H9 (cell line): ENCODE data around the gene GFM1. TPM values are rescaled to one million over a fixed set of nuclear protein-coding genes. Genes with fewer than 3 reads are reported as not detected.

ENCODE experiments used
- DNase-seq: peaks from one replicate; pipeline ENCODE4 v3.0.0-alpha.2; 2017
- H2AFZ ChIP-seq: one replicate; pipeline ENCODE4 v1.6.1; 2013; ENCODE audit warnings: mild to moderate bottlenecking, low read length, control low read depth, moderate library complexity
- H2AK5ac ChIP-seq: 2 replicates; pipeline ENCODE4 v1.6.1; 2013; ENCODE audit warnings: low read length, control low read depth, mixed read lengths; ENCODE audit not compliant: insufficient read length
- H2BK120ac ChIP-seq: one replicate; pipeline ENCODE4 v1.6.1; 2013; ENCODE audit warnings: low read depth, mild to moderate bottlenecking, low read length, control low read depth, inconsistent platforms; ENCODE audit not compliant: poor library complexity, severe bottlenecking
- H2BK12ac ChIP-seq: 2 replicates; pipeline ENCODE4 v1.6.1; 2013; ENCODE audit warnings: low read length, control low read depth, mixed read lengths, low read depth; ENCODE audit not compliant: insufficient read length
- H2BK15ac ChIP-seq: 2 replicates; pipeline ENCODE4 v1.6.1; 2013; ENCODE audit warnings: low read depth, low read length, control low read depth
- H2BK20ac ChIP-seq: one replicate; pipeline ENCODE4 v1.6.1; 2013; ENCODE audit warnings: low read depth, mild to moderate bottlenecking, low read length, control low read depth, inconsistent platforms; ENCODE audit not compliant: poor library complexity, severe bottlenecking
- H2BK5ac ChIP-seq: 2 replicates; pipeline ENCODE4 v1.6.1; 2013; ENCODE audit warnings: low read length, control low read depth, mixed read lengths; ENCODE audit not compliant: insufficient read length
- H3K14ac ChIP-seq: 2 replicates; pipeline ENCODE4 v1.6.1; 2013; ENCODE audit warnings: low read length, control low read depth; ENCODE audit not compliant: insufficient read depth
- H3K18ac ChIP-seq: 2 replicates; pipeline ENCODE4 v1.6.1; 2013; ENCODE audit warnings: low read depth, mild to moderate bottlenecking, mixed read lengths, low read length, control low read depth; ENCODE audit not compliant: insufficient read length
- H3K23ac ChIP-seq: 2 replicates; pipeline ENCODE4 v1.6.1; 2013; ENCODE audit warnings: low read length, control low read depth, mixed read lengths, low read depth; ENCODE audit not compliant: insufficient read length
- H3K23me2 ChIP-seq: 2 replicates; pipeline ENCODE4 v1.6.1; 2013; ENCODE audit warnings: low read depth, mild to moderate bottlenecking, mixed read lengths, low read length, control low read depth; ENCODE audit not compliant: insufficient read length, poor library complexity, severe bottlenecking
- H3K27ac ChIP-seq: 2 replicates; pipeline ENCODE4 v1.5.1; 2013; ENCODE audit warnings: low read length, control low read depth, mixed read lengths, low read depth; ENCODE audit not compliant: insufficient read length
- H3K27me3 ChIP-seq: 2 replicates; pipeline ENCODE4 v1.6.1; 2013; ENCODE audit warnings: low read length, control low read depth, inconsistent platforms; ENCODE audit not compliant: insufficient read depth
- H3K4ac ChIP-seq: 2 replicates; pipeline ENCODE4 v1.6.1; 2013; ENCODE audit warnings: low read depth, mild to moderate bottlenecking, control low read depth, inconsistent platforms, low read length, moderate library complexity
- H3K4me1 ChIP-seq: 2 replicates; pipeline ENCODE4 v1.6.1; 2013; ENCODE audit warnings: low read length, control low read depth, inconsistent platforms; ENCODE audit not compliant: insufficient read depth
- H3K4me2 ChIP-seq: 2 replicates; pipeline ENCODE4 v1.6.1; 2013; ENCODE audit warnings: low read length, control low read depth, mixed read lengths; ENCODE audit not compliant: insufficient read length, insufficient read depth
- H3K56ac ChIP-seq: 2 replicates; pipeline ENCODE4 v1.6.1; 2013; ENCODE audit warnings: low read depth, mild to moderate bottlenecking, mixed read lengths, low read length, control low read depth; ENCODE audit not compliant: insufficient read length
- H3K79me1 ChIP-seq: 2 replicates; pipeline ENCODE4 v1.6.1; 2013; ENCODE audit warnings: low read depth, mild to moderate bottlenecking, moderate library complexity, low read length, control low read depth, inconsistent platforms; ENCODE audit not compliant: insufficient read depth, poor library complexity, severe bottlenecking
- H3K79me2 ChIP-seq: 2 replicates; pipeline ENCODE4 v1.6.1; 2013; ENCODE audit warnings: low read length, control low read depth, inconsistent platforms; ENCODE audit not compliant: insufficient read depth
- H3K9ac ChIP-seq: 2 replicates; pipeline ENCODE4 v1.6.1; 2013; ENCODE audit warnings: low read length, control low read depth, mixed read lengths; ENCODE audit not compliant: insufficient read length; ENCODE audit errors: extremely low read depth
- H3K9me3 ChIP-seq: one replicate; pipeline ENCODE4 v1.6.1; 2013; ENCODE audit warnings: low read depth, low read length, inconsistent platforms; ENCODE audit not compliant: control insufficient read depth
- H3T11ph ChIP-seq: one replicate; pipeline ENCODE4 v1.6.1; 2013; ENCODE audit warnings: mild to moderate bottlenecking, low read length, control low read depth, inconsistent platforms
- H4K20me1 ChIP-seq: one replicate; pipeline ENCODE4 v1.6.1; 2013; ENCODE audit not compliant: control insufficient read depth, insufficient read length, insufficient read depth
- H4K5ac ChIP-seq: 2 replicates; pipeline ENCODE4 v1.6.1; 2013; ENCODE audit warnings: low read depth, mild to moderate bottlenecking, mixed read lengths, low read length, control low read depth; ENCODE audit not compliant: insufficient read length
- H4K8ac ChIP-seq: replicated peaks from 2 replicates; pipeline ENCODE4 v1.6.1; 2013; ENCODE audit warnings: low read length, control low read depth, mixed read lengths, low read depth; ENCODE audit not compliant: insufficient read length
- H4K91ac ChIP-seq: 2 replicates; pipeline ENCODE4 v1.6.1; 2013; ENCODE audit warnings: low read depth, mild to moderate bottlenecking, moderate library complexity, mixed read lengths, low read length, control low read depth; ENCODE audit not compliant: insufficient read length
- H3K27ac Mint-ChIP-seq, 3 experiments: 2 replicates in 2 of 3; 3 replicates in 1 of 3; pipeline ENCODE4 v1.8.0; 2020 to 2021; ENCODE audit warnings: mixed read lengths in 3 of 3, mild to moderate bottlenecking in 1 of 3, moderate library complexity in 1 of 3
- H3K27me3 Mint-ChIP-seq: 2 replicates; pipeline ENCODE4 v1.8.0; 2021; ENCODE audit warnings: low read depth, mild to moderate bottlenecking, moderate library complexity, mixed read lengths
- H3K36me3 Mint-ChIP-seq, 3 experiments: 2 replicates in 2 of 3; 3 replicates in 1 of 3; pipeline ENCODE4 v1.8.0; 2020 to 2021; ENCODE audit warnings: low read depth in 3 of 3, mixed read lengths in 3 of 3; ENCODE audit not compliant: insufficient read depth in 1 of 3
- H3K4me1 Mint-ChIP-seq, 2 experiments: 2 replicates each; pipeline ENCODE4 v1.8.0; 2020; ENCODE audit warnings: mixed read lengths in 2 of 2
- H3K4me3 Mint-ChIP-seq, 2 experiments: 2 replicates in 1 of 2; 3 replicates in 1 of 2; pipeline ENCODE4 v1.8.0; 2020 to 2021; ENCODE audit warnings: mild to moderate bottlenecking in 2 of 2, mixed read lengths in 2 of 2, moderate library complexity in 1 of 2
- H3K9me3 Mint-ChIP-seq, 2 experiments: 2 replicates in 1 of 2; 3 replicates in 1 of 2; pipeline ENCODE4 v1.8.0; 2020; ENCODE audit warnings: mild to moderate bottlenecking in 2 of 2, mixed read lengths in 2 of 2, moderate library complexity in 1 of 2
- CTCF ChIP-seq: fragments of 200-600 bp; sonication (generic); conservative IDR thresholded peaks from 3 replicates; pipeline ENCODE4 v1.8.0; 2021; ENCODE audit warnings: antibody characterized with exemption, mild to moderate bottlenecking
- WGBS: extraction: QIAGEN DNeasy Blood & Tissue Kit; methylation state at CpG from one replicate; pipeline ENCODE4 v1.1.7; 2013; ENCODE audit warnings: missing lambda C conversion rate, low lambda C conversion rate, mixed read lengths; ENCODE audit not compliant: insufficient read length; ENCODE audit errors: extremely low coverage; 5-methylcytosine and 5-hydroxymethylcytosine counted together
- total RNA-seq: library from RNA; stranded (reverse); gene quantifications from 2 replicates; pipeline ENCODE4 v1.2.1, GENCODE V29; 2021

GFM1 gene
- total RNA-seq, 1 experiment from 2014 or later, result 47.1 TPM

- Histone ChIP-seq H3K4ac (no peak overlapping the region), H3K23ac (no peak overlapping the region), H4K20me1 (no peaks in the 10 kb centered on the region), H2BK20ac (no peak overlapping the region), H3K56ac (no peak overlapping the region), H2BK12ac (no peak overlapping the region), H3K27me3 (no peaks in the 10 kb centered on the region), H2BK5ac (no peak overlapping the region), H3K9me3 (no peaks in the 10 kb centered on the region), H3K4me1 (no peaks in the 10 kb centered on the region), H4K5ac (no peak overlapping the region), H3K9ac (no peak overlapping the region), H3K79me2 (no peaks in the 10 kb centered on the region), H3K14ac (no peak overlapping the region), H3K18ac (no peak overlapping the region), H2AFZ (no peak overlapping the region), H3K79me1 (no peaks in the 10 kb centered on the region), H3K23me2 (no peaks in the 10 kb centered on the region), H3K4me2 (no peak overlapping the region), H2BK120ac (no peak overlapping the region), H4K91ac (no peak overlapping the region), H3T11ph (no peak overlapping the region), H3K27ac (no peak overlapping the region), H2BK15ac (no peak overlapping the region), H2AK5ac (no peak overlapping the region), H4K8ac (no peak overlapping the region)
- no peak for DNase-seq
- Mint-ChIP-seq H3K4me3 (no peak overlapping the region), H3K27me3 (no peaks in the 10 kb centered on the region), H3K4me1 (no peaks in the 10 kb centered on the region), H3K9me3 (no peaks in the 10 kb centered on the region), H3K36me3 (peaks cover 3 to 41% (median 33%) of the 10 kb centered on the region in 3 experiments; a peak in 6 of 7 replicates), H3K27ac (no peak overlapping the region)
- TF ChIP-seq CTCF, result no peak
- no CpG with 5 or more reads among the region's 1 CpG for WGBS
These were observed 18.9 kb downstream of the GFM1 start for GRCh38 chr3:158663246-158663645.
